GM12873 (cell line): ENCODE data around the gene APLP2.

Experiments
- TF ChIP-seq, protein P1 (sequence below): IDR thresholded peaks from 2 replicates; pipeline ENCODE4 v1.5.1; 2012; ENCODE audit warnings: low read depth, mild to moderate bottlenecking, moderate library complexity, low read length, control low read depth; ENCODE audit not compliant: insufficient read depth; ENCODE audit errors: missing control alignments

Gene APLP2

DNA sequence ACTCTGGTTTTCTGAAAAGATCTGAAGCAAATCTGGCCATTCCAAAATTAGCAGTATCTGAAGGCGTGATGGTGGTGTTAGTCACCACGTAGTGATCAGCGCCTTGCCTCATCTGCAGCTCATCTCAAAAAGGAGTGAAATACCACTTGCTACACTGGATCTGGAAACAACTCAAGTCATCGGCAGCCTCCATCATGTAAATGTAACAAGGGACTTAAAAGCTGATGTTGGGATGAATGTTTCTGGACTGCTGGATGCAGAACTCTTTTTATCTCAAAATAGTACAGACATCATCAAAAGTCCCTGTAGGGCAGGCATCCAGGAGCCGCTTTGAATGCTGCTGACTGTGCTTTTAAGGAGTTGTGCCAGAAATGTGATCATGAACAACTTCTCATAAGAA lies 14.1 kb upstream of the APLP2 start:
- TF ChIP-seq, protein P1, sequence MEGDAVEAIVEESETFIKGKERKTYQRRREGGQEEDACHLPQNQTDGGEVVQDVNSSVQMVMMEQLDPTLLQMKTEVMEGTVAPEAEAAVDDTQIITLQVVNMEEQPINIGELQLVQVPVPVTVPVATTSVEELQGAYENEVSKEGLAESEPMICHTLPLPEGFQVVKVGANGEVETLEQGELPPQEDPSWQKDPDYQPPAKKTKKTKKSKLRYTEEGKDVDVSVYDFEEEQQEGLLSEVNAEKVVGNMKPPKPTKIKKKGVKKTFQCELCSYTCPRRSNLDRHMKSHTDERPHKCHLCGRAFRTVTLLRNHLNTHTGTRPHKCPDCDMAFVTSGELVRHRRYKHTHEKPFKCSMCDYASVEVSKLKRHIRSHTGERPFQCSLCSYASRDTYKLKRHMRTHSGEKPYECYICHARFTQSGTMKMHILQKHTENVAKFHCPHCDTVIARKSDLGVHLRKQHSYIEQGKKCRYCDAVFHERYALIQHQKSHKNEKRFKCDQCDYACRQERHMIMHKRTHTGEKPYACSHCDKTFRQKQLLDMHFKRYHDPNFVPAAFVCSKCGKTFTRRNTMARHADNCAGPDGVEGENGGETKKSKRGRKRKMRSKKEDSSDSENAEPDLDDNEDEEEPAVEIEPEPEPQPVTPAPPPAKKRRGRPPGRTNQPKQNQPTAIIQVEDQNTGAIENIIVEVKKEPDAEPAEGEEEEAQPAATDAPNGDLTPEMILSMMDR: no peak

DNA sequence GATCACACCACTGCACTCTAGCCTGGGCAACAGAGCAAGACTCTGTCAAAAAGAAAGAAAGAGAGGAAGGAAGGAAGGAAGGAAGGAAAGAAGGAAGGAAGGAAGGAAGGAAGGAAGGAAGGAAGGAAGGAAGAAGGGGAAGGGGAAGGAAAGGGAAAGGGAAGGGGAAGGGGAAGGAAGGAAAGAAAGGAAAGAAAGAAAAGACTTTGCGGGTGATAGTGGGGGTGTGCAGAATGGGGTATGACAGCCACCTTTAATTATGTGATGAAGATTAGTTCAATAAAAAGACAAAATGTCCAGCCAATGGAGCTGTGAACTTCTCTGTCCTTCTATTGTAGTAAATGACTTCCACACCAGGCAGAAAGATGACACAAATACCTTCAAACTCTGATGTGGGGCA lies 8.7 kb upstream of the APLP2 start:
- TF ChIP-seq, protein P1: no peak

DNA sequence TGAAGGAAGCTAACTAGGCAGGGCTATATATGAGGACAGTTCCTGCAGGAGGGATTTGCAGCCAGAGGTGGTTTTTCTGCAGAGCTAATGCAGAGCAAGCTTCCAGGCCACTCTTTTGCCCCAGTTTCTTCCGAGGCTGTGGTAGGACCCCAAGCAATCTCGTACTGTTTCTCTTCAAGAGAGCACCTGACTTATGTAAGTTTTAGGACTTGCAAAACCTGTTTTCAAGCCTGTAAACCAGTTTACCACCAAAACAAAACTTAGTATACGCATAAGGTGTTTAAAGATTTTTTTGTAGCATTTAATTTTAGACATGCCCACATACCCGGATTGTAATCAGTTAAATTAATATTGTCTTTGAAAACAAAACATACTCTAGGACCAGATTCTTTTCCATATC lies 7.7 kb upstream of the APLP2 start:
- TF ChIP-seq, protein P1: no peak

DNA sequence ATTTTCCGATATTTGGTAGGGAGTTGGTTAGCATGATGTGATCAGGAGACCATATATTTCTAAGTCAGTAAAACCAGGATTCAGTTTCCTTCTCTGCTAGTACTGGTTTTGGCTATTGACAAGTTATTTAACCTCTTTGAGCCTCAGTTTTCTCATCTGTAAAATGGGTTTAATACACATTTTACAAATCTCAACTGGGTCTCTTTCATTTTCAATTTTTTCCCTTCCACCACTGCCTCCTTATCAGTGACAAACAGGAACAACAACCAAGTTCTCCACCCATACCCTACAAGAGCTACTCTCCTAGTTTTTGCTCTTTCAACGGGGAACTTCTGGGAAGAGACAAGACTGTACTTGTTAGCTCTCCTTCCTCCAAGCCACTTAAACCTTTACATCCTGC lies 6.2 kb upstream of the APLP2 start:
- TF ChIP-seq, protein P1: no peak

GRCh38 chr11:130064596-130064995 lies 5.1 kb upstream of the APLP2 start:
- TF ChIP-seq, protein P1: no peak

- TF ChIP-seq, protein P1: no peak
These were observed 3.4 kb upstream of the APLP2 start for GRCh38 chr11:130066338-130066737.

GRCh38 chr11:130068546-130068985 lies 1.1 kb upstream of the APLP2 start:
- TF ChIP-seq, protein P1: no peak
